ENCODE measurements around the gene TIMM29.
A peak's percentile ranks its signal among the peaks of the same experiment; 100 is the strongest.

Gene TIMM29

GRCh38 chr19:10928563-10929401 lies at the start of gene TIMM29, which contains the start of gene YIPF2:
TIMM29 (plus strand) TSS chr19:10928811; CDS start chr19:10928823, 12 bp downstream.
YIPF2 (minus strand) TSS chr19:10928639; CDS start chr19:10928410, 229 bp downstream.
- TF ChIP-seq CTCF (IDR thresholded peaks at IDR 0.05; ENCODE audit: insufficient read depth, low read depth, low read length, missing control alignments), result no peak
- DNase-seq (ENCODE audit: low read depth), result peak; percentile 99

GRCh38 chr19:10881403-10882107 lies 47.1 kb upstream of the TIMM29 start:
- no peak for DNase-seq (ENCODE audit: low read depth)
- TF ChIP-seq CTCF (IDR thresholded peaks at IDR 0.05; ENCODE audit: insufficient read depth, low read depth, low read length, missing control alignments), result no peak
- no peak overlapping the region for H3K4me3 ChIP-seq (ENCODE audit: low read length)

More at GRCh38 chr19:10928563-10929401, at the start of gene TIMM29, which contains the start of gene YIPF2:
- H3K4me3 ChIP-seq (ENCODE audit: low read length), result peak within 1 kb of the TSS; percentile 92

- no peak overlapping the region for H3K4me3 ChIP-seq (ENCODE audit: low read length)
- TF ChIP-seq CTCF (IDR thresholded peaks at IDR 0.05; ENCODE audit: insufficient read depth, low read depth, low read length, missing control alignments), result no peak
- no peak for DNase-seq (ENCODE audit: low read depth)
Observed at GRCh38 chr19:10882108-10882457, 46.5 kb upstream of the TIMM29 start.

GRCh38 chr19:10884274-10884673 lies 44.3 kb upstream of the TIMM29 start:
- H3K4me3 ChIP-seq (ENCODE audit: low read length), result no peak overlapping the region
- DNase-seq (ENCODE audit: low read depth), result peak; percentile 67
- no peak for TF ChIP-seq CTCF (IDR thresholded peaks at IDR 0.05; ENCODE audit: insufficient read depth, low read depth, low read length, missing control alignments)

GRCh38 chr19:10885201-10886169 lies 43.1 kb upstream of the TIMM29 start:
- no peak for TF ChIP-seq CTCF (IDR thresholded peaks at IDR 0.05; ENCODE audit: insufficient read depth, low read depth, low read length, missing control alignments)
- no peak for DNase-seq (ENCODE audit: low read depth)
- H3K4me3 ChIP-seq (ENCODE audit: low read length), result no peak overlapping the region

GRCh38 chr19:10887616-10888367 lies 40.8 kb upstream of the TIMM29 start:
- DNase-seq (ENCODE audit: low read depth), result peak; percentile 48
- TF ChIP-seq CTCF (IDR thresholded peaks at IDR 0.05; ENCODE audit: insufficient read depth, low read depth, low read length, missing control alignments), result no peak
- H3K4me3 ChIP-seq (ENCODE audit: low read length), result no peak overlapping the region

Data from epithelial cell of esophagus (primary cell).